SK-N-MC (cell line): ENCODE data around the gene DNMT3L.
"Not testable (repeated sequence)": the region's sequence is repeated elsewhere in the genome, so short reads cannot be mapped to it uniquely, and the experiment has no call there.

Experiments
- EZH2 ChIP-seq: fragments of 200-600 bp; sonication (generic); IDR thresholded peaks from one replicate; pipeline ENCODE4 v1.6.1; 2017; ENCODE audit warnings: antibody characterized with exemption
- POLR2AphosphoS5 ChIP-seq: IDR thresholded peaks from 2 replicates; pipeline ENCODE4 v1.6.1; 2012; ENCODE audit warnings: mild to moderate bottlenecking, low read depth, low read length, borderline replicate concordance

DNA sequence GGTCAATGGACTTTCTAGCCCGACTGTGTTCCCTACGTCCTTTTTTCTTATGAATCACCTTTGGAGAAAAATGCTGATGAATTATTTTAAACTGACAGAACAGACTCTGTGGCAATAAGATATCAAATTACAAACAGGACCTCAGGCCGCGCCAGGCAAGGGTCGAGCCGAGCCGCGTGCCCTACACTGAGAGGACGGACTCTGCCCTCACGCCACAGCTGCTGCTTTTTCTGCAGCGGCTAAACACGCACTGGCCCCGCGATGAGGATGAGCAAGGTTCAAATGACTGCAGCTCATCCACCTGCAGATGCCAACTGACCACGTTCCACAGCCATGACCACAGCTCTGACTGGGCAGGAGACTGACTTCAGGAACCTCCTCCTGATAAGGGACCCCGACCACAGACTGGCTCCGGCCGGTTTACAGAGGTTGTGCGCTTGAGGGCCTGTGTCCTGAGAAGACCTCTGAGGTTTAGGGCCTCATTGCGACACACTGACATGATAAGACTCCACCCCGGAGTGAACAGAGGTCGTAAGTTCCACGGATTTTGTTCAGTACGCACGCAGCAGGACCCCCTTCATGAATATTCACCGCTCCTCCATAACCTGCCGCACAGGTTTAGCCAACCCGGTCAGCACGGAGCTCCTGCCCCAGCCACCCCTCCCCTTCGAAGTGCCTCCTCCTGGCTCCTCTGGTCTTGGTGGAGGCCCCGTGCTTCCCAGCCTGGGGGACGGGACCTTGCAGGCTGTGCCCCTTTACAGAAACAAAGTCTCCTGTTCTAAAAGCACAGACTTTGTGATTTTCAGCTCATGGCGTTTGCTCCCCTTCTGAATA lies 12.3 kb downstream of the DNMT3L start:
- not testable (repeated sequence) for TF ChIP-seq POLR2AphosphoS5, EZH2
